ENCODE measurements around the gene NELFB.
A peak's percentile ranks its signal among the peaks of the same experiment; 100 is the strongest.

Gene NELFB

GRCh38 chr9:137302449-137303150, 47.5 kb downstream of the NELFB start:
- Mint-ChIP-seq H3K27ac (no peak overlapping the region), H3K27me3 (peaks cover 17% of the 10 kb centered on the region), H3K9me3 (no peaks in the 10 kb centered on the region), H3K4me1 (ENCODE audit: low read depth) (peaks cover 24% of the 10 kb centered on the region), H3K36me3 (ENCODE audit: low read depth) (no peaks in the 10 kb centered on the region), H3K4me3 (peak overlapping the region; percentile 39)

GRCh38 chr9:137303151-137303892, 48.2 kb downstream of the NELFB start:
- Mint-ChIP-seq H3K27me3 (peaks cover 17% of the 10 kb centered on the region), H3K27ac (no peak overlapping the region), H3K9me3 (no peaks in the 10 kb centered on the region), H3K4me1 (ENCODE audit: low read depth) (peaks cover 25% of the 10 kb centered on the region), H3K4me3 (peak overlapping the region; percentile 39), H3K36me3 (ENCODE audit: low read depth) (no peaks in the 10 kb centered on the region)

- H3K27me3 Mint-ChIP-seq = peaks cover 11% of the 10 kb centered on the region
- no peaks in the 10 kb centered on the region for H3K9me3 Mint-ChIP-seq
- no peaks in the 10 kb centered on the region for H3K36me3 Mint-ChIP-seq (ENCODE audit: low read depth)
- H3K4me1 Mint-ChIP-seq (ENCODE audit: low read depth) = peaks cover 25% of the 10 kb centered on the region
- H3K27ac Mint-ChIP-seq = no peak overlapping the region
- H3K4me3 Mint-ChIP-seq = no peak overlapping the region
Measured at GRCh38 chr9:137303893-137304382, 48.8 kb downstream of the NELFB start.

- Mint-ChIP-seq H3K4me3 (no peak overlapping the region), H3K9me3 (no peaks in the 10 kb centered on the region), H3K27ac (no peak overlapping the region), H3K4me1 (ENCODE audit: low read depth) (peaks cover 25% of the 10 kb centered on the region), H3K27me3 (peaks cover 9% of the 10 kb centered on the region), H3K36me3 (ENCODE audit: low read depth) (no peaks in the 10 kb centered on the region)
Measured at GRCh38 chr9:137304383-137305059, 49.4 kb downstream of the NELFB start.

- Mint-ChIP-seq H3K27me3 (peaks cover 4% of the 10 kb centered on the region), H3K36me3 (ENCODE audit: low read depth) (no peaks in the 10 kb centered on the region), H3K27ac (no peak overlapping the region), H3K4me3 (no peak overlapping the region), H3K9me3 (no peaks in the 10 kb centered on the region), H3K4me1 (ENCODE audit: low read depth) (peaks cover 21% of the 10 kb centered on the region)
Measured at GRCh38 chr9:137305060-137305797, 50.1 kb downstream of the NELFB start.

GRCh38 chr9:137305798-137306065, 50.6 kb downstream of the NELFB start:
- H3K27ac Mint-ChIP-seq = no peak overlapping the region
- H3K36me3 Mint-ChIP-seq (ENCODE audit: low read depth) = no peaks in the 10 kb centered on the region
- H3K4me3 Mint-ChIP-seq = no peak overlapping the region
- peaks cover 2% of the 10 kb centered on the region for H3K27me3 Mint-ChIP-seq
- peaks cover 20% of the 10 kb centered on the region for H3K4me1 Mint-ChIP-seq (ENCODE audit: low read depth)
- H3K9me3 Mint-ChIP-seq = no peaks in the 10 kb centered on the region

- Mint-ChIP-seq H3K27me3 (no peaks in the 10 kb centered on the region), H3K9me3 (no peaks in the 10 kb centered on the region), H3K4me1 (ENCODE audit: low read depth) (peaks cover 17% of the 10 kb centered on the region), H3K27ac (no peak overlapping the region), H3K36me3 (ENCODE audit: low read depth) (no peaks in the 10 kb centered on the region), H3K4me3 (no peak overlapping the region)
Measured at GRCh38 chr9:137306066-137306849, 51.1 kb downstream of the NELFB start.

- no peak overlapping the region for H3K27ac Mint-ChIP-seq
- no peaks in the 10 kb centered on the region for H3K27me3 Mint-ChIP-seq
- H3K4me3 Mint-ChIP-seq = no peak overlapping the region
Measured at GRCh38 chr9:137306850-137307254, 51.7 kb downstream of the NELFB start.

GRCh38 chr9:137307255-137308056, 52.3 kb downstream of the NELFB start:
- H3K9me3 Mint-ChIP-seq = no peaks in the 10 kb centered on the region
- H3K36me3 Mint-ChIP-seq (ENCODE audit: low read depth) = no peaks in the 10 kb centered on the region
- H3K4me3 Mint-ChIP-seq = no peak overlapping the region
- no peak overlapping the region for H3K27ac Mint-ChIP-seq
- peaks cover 17% of the 10 kb centered on the region for H3K4me1 Mint-ChIP-seq (ENCODE audit: low read depth)
- no peaks in the 10 kb centered on the region for H3K27me3 Mint-ChIP-seq

More at GRCh38 chr9:137306850-137307254, 51.7 kb downstream of the NELFB start:
- no peaks in the 10 kb centered on the region for H3K9me3 Mint-ChIP-seq
- no peaks in the 10 kb centered on the region for H3K36me3 Mint-ChIP-seq (ENCODE audit: low read depth)
- H3K4me1 Mint-ChIP-seq (ENCODE audit: low read depth) = peaks cover 17% of the 10 kb centered on the region

GRCh38 chr9:137308057-137308619, 53.0 kb downstream of the NELFB start:
- no peaks in the 10 kb centered on the region for H3K27me3 Mint-ChIP-seq
- no peak overlapping the region for H3K27ac Mint-ChIP-seq
- H3K9me3 Mint-ChIP-seq = no peaks in the 10 kb centered on the region
- peaks cover 17% of the 10 kb centered on the region for H3K4me1 Mint-ChIP-seq (ENCODE audit: low read depth)
- H3K36me3 Mint-ChIP-seq (ENCODE audit: low read depth) = no peaks in the 10 kb centered on the region
- H3K4me3 Mint-ChIP-seq = no peak overlapping the region

GRCh38 chr9:137309368-137310188, 54.5 kb downstream of the NELFB start:
- H3K4me3 Mint-ChIP-seq = no peak overlapping the region
- H3K27ac Mint-ChIP-seq = no peak overlapping the region
- no peaks in the 10 kb centered on the region for H3K27me3 Mint-ChIP-seq
- peaks cover 17% of the 10 kb centered on the region for H3K4me1 Mint-ChIP-seq (ENCODE audit: low read depth)
- no peaks in the 10 kb centered on the region for H3K9me3 Mint-ChIP-seq
- no peaks in the 10 kb centered on the region for H3K36me3 Mint-ChIP-seq (ENCODE audit: low read depth)

GRCh38 chr9:137310189-137311052, 55.3 kb downstream of the NELFB start:
- Mint-ChIP-seq H3K27me3 (no peaks in the 10 kb centered on the region), H3K4me3 (no peak overlapping the region), H3K9me3 (no peaks in the 10 kb centered on the region), H3K4me1 (ENCODE audit: low read depth) (peaks cover 14% of the 10 kb centered on the region), H3K27ac (no peak overlapping the region), H3K36me3 (ENCODE audit: low read depth) (no peaks in the 10 kb centered on the region)
